CD4-positive, alpha-beta T cell treated with Interferon alpha-2 for 1 hour (primary cell): ENCODE measurements around the gene GPR107.

ENCODE experiments used
- DNase-seq, 2 donors: peaks; one replicate each; pipeline ENCODE4 v3.0.0-alpha.2; 2020 to 2022

The GPR107 gene

DNA sequence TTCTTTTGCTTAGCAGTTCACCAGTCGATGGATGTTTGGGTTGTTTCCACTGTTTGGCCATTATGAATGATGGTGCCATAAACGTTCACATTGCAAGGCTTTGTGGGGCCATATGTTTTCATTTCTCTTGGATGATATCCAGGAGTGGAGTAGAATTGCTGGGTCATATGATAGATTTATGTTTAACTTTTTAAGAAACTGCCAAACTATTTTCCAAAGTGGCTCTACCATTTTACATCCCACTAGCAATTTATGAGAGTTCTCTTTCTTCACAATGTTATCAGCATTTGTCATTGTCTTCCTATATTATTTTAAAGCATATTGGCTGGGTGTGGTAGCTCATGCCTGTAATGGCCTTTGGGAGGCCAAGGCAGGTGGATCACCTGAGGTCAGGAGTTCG is 5.2 kb downstream of the GPR107 start:
- no peak for DNase-seq

DNA sequence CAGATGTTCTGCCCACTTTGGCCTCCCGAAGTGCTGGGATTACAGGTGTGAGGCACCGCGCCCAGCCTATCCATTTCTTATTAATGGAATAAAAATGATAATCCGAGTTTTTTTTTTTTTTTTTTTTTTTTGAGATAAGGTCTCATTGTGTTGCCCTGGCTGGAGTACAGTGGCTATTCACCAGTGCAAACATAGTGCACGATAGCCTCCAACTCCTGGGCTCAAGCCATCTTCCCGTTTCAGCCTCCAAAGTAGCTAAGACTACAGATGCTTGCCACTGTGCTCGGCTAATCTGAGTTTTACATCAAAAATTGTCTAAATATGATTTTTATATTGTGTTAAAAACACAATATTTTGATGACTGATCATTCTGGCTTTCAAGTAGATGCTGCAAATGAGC is 6.6 kb downstream of the GPR107 start:
- DNase-seq: no peak

DNA sequence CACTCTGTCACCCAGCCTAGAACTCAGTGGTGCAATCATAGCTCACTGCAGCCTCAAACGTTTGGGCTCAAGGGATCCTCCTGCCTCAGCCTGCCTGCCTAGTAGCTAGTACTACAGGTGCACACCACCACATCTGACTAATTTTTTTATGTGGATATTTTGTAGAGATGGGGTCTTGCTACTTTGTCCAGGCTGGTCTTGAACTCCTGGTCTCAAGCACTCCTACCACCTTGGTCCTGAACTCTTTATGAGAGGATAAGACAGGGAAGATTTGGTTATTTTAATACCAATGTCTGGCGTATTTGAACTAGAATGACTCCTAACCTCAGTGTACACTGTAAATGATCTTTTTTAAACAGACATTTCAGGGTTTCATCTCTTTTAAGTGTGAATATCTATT is 9.0 kb downstream of the GPR107 start:
- DNase-seq: no peak

DNA sequence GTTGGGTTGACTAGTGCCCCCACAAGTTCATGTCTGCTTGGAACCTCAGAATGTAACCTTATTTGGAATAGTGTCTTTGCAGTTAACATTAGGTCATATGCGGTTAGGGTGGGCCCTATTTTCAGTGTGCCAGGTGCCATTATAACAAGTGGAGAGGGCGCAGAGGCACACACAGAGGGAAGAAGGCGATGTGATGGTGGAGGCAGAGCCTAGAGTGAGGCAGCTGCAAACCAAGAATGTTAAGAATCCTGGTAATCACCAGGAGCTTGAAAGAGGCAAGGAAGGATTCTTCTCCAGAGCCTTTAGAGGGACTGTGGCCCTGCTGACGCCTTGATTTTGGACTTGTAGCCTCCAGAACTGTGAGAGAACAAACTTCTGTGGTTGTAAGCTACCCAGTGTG is 10.9 kb downstream of the GPR107 start:
- DNase-seq: no peak

DNA sequence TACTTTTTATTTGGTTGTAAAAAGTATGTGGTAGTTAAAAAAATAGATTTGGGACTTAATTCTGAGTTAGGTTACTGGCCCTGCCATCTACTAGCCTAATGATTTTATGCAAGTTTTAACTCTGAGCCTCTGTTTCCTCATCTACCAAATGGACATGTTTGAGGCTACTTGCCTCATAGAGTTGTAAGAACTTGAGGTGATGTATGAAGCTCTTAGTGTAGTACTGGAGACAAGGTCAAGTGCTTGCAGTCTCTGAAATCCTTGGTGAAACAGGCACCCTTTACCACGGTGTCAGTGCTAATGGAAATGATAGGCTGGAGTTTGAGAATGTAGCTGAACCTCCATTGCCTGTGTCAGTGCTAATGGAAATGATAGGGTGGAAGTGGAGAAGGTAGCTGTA is 15.3 kb downstream of the GPR107 start:
- no peak for DNase-seq

DNA sequence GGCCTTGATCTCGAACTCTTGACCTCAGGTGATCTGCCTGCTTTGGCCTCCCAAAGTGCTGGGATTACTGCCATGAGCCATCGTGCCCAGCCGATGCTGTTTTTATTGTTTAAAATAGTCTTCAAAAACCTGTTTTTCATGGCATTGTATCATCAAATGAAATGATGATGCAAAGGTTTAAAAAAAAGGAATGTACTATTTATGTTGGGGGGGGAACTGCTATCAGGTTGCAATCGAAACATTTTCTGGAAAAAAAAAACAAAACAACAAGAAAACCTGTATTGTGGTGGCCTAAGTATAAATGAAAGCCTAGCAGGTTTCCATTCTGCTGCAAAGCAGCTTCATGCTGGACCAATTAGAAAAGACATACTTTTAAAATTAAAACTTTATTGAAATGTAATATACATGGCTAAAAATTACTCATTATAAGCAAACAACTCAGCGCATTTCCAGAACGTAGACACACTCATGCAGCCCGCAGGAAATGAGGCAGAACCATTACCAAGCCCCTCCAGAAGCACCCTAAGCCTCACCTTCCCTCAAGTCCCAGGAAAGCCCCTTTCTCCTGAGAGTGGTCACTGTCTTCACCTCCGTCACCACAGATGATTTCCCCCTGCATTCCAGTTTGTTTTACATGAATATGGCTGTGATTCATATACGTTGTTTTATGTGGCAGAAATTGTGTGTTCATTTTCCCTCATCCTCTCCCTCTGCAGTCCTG is 19.0 kb downstream of the GPR107 start:
- DNase-seq: no peak

DNA sequence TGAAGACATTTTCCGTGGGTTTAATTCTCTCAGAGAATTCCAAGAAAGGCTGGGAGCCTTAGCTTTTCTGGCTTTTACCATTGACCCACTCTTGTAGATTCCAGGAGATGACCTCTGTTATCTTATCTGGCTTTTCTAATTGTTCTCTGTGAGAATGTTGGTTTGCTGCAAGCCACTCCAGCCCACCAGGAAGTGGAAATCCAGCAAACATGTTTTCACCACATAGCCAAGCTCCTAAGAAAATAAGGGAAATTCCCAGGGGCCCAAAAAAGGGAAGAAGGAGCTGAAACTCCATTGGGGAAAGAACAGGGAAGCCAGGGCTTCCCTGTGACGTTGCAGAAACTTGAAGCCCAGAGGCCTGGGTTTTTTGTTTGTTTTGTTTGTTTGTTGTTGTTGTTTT is 19.7 kb downstream of the GPR107 start:
- DNase-seq: no peak

DNA sequence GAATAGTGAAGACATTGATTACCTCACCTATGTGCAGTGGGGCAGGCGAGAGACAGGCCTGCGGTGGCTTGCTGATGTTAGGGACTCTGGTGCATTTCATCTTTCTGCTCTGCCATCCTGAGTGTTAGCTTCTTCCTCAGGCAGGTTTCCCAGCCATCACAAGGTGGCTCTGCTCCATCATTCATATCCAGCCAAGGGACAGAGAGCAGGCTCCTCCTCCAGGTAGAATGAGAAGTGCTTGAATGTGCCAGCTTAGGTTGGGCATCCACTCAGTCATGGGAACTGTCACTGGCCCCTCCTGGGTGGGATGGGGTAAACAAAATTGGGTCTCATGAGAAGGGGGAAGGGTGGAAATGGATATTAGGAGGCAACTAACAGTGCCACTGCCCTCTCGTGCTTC is 24.8 kb downstream of the GPR107 start:
- DNase-seq: no peak

DNA sequence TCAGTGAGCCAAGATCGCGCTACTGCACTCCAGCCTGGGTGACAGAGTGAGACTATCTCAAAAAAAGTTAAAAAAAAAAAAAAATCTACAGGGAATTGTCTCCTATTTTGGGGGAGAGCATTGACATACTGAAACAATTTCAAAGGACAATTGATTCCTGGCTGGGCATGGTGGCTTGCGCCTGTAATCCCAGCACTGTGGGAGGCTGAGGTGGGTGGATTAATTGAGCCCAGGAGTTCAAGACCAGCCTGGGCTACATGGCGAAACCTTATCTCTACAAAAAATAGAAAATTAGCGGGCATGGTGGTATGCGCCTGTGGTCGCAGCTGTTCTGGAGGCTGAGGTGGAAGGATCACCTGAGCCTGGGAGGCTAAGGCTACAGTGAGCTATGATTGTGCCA is 30.6 kb downstream of the GPR107 start:
- no peak for DNase-seq

DNA sequence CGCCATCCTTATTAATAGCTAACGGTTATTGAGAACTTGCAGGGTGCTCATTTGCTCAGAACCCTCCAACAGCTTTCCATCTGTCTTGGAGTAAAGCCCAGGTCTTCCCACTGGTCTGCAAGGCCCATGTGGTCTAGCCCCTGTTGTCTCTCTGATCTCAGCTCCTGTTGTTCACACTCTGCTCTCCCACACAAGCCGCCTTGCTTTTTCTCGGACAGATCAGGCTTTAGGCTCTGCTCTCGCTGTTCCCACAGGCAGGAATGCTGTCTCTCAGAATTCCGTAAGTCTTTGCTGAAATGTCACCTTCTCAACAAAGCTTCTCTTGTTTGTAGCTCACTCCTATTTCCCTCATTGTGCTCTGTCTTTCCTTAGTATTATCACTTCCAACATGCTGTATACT is 34.3 kb downstream of the GPR107 start:
- DNase-seq: no peak

DNA sequence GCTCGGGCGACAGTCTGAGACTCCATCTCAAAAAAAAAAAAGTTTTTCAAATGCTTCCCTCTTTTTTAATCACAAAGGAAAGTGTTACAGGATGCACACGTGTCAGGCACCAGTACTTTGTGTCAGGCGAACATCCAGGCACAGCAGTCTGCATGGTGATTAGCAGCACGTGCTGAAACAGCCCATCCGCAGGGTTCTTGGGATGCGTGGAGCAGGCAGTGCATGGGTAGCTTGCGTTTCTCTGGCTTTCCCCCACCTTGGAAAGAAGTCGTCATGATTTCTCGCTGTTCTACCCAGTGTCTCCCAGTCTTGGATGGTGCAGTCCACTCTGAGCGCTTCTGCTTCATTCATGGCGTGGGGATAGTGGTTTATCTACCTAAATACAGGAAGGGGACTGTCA is 35.4 kb downstream of the GPR107 start:
- DNase-seq: no peak

DNA sequence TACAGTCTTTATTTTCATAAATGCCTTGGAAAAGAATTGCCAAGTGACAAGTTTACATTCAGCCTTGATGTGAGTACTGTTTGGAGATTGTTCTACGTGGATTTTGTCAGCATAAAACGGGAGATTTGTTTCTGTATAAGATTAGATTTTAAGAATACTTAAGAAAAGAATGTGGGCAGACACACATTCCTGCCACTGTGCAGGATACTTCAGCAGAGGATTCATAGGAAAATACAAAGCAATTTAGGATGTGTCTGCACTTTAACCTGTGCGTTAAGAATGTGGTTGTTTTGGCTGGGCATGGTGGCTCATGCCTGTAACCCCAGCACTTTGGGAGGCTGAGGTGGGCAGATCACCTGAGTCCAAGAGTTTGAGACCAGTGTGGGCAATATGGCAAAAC is 37.2 kb downstream of the GPR107 start:
- no peak for DNase-seq

DNA sequence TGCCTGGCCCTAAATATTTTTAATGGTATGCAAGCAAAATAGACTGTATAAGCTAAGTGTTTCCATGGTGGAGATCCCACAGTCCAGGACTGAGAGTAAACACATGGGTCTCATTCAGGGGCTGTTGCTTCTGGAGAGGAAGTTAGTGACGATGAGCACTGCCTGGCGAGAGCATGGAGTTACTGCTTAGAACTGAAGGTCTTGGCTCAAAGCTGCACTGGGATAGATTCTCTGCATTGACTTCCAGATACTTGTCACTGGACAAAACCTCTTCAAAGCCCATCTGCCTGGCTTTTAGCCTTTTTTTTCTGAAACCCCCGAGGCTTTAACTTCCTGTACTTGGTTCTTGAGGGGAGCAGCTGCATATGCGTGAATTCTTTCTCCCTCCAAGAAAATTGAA is 39.2 kb downstream of the GPR107 start:
- DNase-seq: no peak

DNA sequence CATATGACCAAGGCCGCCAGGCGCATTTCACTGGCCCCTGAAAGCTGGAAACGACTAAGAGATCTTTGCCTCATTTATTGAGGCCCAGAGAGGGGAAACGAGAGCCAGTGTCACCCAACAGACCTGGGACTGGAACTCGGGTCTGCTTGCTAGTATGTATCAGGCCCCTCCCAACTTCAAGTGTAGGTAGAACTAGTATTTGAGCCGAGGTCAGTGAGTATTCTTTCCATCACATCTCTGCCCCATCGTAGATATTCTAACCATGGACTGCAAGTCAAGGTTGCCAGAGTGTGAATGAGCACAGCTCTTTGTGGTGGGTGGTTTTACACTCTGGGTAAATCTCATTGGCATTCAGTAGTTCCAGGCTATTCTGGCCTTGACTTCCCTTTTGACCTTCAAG is 42.2 kb downstream of the GPR107 start:
- DNase-seq: no peak

DNA sequence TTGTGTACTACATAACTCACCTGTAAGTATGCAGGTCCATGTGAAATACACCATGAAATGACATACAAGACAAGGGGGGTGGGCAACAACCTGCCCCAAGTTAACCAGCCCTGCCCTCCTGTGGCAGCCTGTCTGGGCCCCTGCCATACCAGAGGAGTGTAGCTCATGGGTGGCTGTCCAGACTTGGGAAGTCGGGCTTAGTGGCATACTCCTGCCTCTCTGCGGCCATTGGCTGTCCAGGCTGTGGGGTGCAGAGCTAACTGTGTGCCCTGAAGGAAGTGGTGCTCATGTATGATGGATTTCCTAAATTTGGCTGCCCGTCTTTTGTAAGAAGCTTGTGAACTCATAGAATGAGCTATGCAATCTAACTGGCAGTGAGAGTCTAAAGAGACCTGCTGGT is 47.0 kb downstream of the GPR107 start:
- no peak for DNase-seq

DNA sequence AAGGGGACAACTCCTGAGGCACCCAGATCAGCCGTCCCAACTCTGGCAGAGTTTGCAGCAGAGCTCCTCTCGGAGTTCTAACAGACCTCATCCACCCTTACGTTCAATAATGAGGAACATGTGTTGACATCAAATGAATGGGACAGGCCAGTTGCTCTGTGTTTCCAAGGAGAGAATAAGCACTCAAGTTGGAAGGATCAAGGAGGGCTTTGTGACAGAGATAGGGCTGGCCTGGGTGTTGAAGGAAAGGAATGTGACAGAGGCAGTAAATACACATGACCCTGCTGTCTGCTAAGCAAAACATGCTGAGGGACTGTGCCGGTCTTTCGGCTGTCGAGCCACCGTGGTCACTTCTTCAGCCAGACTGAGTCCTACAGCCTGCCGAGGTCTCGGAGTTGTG is 48.2 kb downstream of the GPR107 start:
- DNase-seq: no peak

DNA sequence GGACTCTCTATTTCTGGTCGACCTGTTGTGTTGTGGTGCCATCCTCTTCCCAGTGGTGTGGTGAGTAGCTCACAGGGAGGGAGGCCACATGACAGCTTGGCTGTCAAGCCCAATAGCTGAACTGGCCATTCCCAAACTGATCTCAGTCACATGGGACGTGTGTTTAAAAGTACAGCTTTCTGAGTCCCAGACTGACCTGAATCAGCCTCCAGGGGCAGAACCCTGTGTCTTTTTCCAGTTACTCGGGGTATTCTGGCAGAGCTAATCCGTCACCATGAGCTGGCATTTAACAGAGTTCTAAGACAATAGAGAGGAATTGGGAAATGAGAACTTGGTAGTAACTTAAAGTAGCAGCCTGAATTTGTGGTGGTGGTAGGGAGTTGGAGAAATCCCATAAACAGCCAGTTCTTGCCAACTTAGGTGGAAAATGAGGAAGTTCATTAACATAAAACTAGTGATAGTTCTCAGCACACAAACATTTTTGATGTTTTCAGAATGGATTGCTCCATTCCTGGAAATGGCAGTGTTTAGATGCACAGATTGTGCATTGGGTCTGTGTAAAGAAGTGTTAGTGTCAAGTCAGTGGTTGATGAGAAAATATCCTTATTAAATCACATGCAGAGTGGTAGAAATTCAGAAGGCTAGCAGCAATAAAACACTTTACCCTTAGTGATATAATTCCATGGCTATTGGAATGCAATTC is 50.9 kb downstream of the GPR107 start:
- no peak for DNase-seq

DNA sequence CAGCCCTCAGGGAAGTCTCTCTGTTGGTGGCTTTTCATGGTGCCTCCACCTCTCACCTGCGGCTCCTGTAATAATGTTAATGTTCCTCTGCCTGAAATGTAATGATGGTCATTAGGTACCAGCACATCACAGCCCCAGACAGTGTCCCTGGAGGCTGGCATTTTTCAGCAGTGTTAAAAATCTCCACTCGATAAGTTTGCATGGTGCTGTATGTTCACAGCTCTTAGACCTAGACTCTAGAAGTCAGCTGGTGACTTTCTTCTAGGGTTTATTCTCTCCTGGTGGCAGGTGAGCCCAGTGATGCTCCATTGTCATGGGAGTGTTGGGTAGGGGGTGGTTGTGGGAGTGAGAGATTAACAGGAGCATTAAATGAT is 53.1 kb downstream of the GPR107 start:
- no peak for DNase-seq

DNA sequence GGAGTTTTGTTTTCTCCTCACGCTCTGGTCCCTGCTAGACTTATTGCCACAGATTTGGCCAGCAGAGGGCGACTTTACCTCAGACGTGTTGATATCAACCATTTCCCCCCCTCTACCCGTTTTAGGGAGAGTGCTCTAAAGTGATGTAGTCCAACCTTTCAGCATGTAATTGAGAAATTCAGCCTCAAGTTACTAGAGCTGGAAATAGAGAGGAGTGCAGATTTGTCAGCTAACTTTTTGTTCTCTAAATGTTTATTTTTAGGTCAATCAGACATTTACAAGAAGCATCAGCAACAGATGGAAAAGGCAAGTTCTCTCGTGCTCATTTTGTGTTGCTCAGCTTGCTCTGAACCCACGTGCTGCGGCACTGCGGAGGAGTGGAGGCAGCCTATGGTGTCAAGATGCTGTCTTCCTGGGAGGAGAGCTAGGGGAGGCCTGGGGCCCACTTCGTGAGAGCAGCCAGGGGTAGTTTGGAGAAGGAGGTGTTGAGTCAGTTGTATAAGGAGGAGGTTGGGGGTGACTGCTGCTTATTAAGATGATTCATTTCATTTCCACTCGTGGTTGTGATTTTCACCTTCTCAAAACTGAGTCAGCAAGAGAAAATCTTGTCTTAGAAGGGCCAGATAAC is 53.6 kb downstream of the GPR107 start:
- peak; percentile 75 to 85 for DNase-seq

DNA sequence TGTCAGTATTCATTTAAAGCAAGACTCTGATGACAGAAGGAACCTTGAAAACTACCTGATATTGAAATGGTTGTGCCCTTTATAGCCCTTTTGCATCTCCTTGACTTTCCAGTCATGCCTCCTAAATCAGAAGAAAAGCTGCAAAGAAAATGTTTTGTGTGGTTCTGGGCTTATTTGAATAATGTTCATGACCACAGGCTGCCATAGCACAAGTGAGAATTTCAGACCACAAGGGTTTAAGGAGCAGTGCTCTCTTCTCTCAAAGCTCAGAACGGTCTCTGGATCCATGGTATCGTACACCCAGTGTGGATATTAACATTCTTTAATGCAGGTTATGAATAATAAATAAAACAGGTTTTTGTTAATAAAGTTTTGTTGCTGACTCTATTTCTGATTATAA is 54.2 kb downstream of the GPR107 start:
- DNase-seq: no peak

DNA sequence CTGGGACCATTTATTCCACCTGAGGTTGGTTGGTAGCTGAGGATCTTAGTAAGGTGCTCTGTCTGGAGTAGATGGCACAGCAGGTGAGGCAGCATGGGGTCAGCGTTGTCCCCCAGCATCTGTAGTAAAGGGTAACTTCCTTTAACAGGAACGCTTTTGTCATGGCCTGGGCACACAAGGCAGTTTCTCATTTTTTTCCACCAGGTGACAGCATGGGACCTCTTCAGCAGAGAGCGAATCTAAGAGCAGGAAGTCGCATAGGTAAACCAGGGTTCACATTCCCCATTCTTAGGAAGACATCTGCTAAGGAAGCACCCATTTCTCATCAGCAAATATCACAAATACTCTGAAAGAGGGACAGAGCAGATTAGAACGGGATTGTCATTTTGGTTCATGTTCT is 56.5 kb downstream of the GPR107 start:
- peak in 1 of 2 donors; percentile 23 for DNase-seq

DNA sequence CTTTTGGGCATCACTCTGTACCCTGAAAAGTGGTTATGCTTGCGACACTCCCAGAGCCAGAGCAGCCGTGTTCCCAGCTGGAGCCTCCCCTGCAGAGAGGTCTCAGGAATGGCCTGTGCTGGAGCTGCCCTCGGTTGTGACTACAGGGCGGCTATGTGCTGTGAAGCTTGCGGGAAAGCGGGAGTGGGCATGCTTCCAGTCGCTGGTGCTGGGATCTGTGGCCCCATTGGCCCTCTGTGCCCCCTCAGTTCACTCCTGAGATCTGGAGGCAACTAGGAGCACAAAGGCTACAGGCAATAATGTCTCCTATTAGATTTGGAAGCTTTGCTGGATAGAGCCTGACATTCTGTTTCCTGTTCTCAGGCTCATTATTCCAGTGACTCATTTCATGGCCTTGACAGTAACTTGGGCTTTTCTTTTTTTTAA is 56.9 kb downstream of the GPR107 start:
- DNase-seq: no peak

DNA sequence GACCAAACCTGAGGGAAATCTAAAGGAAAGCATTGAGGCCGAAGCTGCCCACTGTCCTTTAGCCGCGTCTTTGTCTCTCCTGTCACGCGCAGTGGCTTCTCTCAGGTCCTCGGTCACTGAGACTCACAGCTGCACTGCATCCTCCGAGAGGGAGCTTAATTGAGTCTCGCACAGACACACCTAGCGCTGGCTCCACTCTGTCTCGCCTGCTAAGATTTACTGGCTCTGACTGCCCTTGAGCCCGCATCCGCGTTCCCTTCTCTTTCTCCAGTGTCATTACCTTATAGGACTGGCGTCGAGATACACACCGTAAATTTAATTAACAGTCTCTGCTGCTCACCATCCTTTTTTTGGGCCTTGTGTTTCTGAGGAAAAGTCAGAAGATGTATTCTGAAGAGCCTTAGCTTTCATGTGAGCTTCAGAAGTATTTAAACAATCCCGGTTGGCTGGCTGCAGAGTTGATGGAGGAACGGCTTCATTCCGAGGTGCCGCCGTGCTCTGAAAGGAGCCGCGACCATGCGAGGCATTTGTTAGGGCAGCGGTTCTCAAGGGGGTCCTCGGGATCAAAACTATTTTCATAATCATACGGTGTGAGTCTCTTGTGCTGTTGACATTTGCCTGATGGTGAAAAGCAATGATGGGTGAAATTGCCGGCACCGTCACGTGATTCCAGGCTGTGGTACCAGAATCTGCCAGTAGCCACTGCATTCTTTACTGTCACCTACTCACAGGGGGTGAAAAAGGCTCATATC is 58.3 kb downstream of the GPR107 start:
- DNase-seq: no peak
